ENCODE measurements around the gene UBL7. TPM values are rescaled to one million over a fixed set of nuclear protein-coding genes. Genes with fewer than 3 reads are reported as not detected.

Gene UBL7
- total RNA-seq, 1 donor from 2014 or later: 47.4 TPM

DNA sequence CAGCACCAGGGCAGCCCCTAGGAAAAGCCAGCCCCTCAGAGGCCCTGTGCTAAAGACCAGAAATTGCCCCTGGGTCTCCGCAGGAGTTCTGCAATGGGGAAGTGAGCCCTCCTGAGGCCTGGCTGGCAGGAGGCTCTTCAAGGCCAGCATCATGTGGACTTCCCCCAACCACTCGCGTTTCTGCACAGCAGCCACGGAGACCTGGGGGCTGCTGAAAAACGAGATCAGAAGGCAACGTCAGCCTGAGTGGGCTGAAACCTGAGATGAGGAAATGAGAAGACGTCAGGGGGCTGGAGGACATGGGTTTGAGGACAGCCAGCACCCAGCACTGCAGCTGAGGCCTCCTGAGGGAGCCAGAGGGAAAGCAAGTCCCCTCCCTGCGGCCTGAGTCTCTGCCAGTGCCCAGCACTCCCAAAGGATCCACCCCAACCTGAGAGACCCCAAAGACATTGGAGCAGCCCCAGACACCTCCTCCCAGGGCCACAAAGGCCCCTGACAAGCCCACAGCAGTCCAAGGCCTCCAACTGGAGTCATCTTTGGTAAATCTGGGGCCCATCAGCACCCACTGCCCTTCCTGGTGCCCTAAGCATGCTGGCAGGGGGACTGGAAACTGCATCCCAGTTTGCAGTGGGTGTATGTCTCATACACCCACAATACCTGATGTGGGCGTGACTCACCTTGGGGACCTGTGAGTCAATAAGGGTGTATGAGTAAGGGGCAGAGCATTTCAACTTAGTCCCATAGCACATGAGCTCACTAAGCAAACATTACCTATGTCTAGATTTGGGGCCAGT, 64.3 kb downstream of the UBL7 start:
- no peak for DNase-seq (ENCODE audit: extremely low read depth, low read depth, low spot score)

DNA sequence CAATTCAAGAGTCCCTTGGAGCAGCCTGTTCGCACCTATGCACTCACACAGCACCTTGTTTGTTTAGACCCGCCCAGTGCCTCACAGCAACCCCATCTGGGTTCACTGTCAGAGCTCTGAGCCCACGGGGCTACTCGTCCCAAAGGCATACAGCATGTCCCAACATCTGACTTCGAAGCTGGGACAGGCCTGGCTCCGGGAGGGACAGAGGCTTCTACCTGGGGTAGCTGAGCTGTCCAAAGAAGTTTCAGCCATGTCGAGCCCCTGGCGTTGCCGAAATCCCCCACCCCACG, 64.9 kb downstream of the UBL7 start:
- no peak for DNase-seq (ENCODE audit: extremely low read depth, low read depth, low spot score)

Other genes starting within 250 kb of the UBL7 start
- gene CCDC33, start 224.8 kb downstream of the UBL7 start, total RNA-seq: not detected in 2 replicates
- gene CYP11A1, start 93.5 kb downstream of the UBL7 start, total RNA-seq: not detected in 2 replicates
- 15.3 and 25.6 TPM in 2 replicates for gene SEMA7A, start 27.2 kb downstream of the UBL7 start, total RNA-seq
- gene ARID3B, start 80.1 kb upstream of the UBL7 start, total RNA-seq: 3.4 and 7.6 TPM in 2 replicates
- gene CLK3, start 154.7 kb upstream of the UBL7 start, total RNA-seq: 72.4 and 102 TPM in 2 replicates
- gene EDC3, start 234.9 kb upstream of the UBL7 start, total RNA-seq: 25.8 and 39.9 TPM in 2 replicates